HCT116 (cell line): ENCODE measurements around the gene LTBP4. TPM values are rescaled to one million over a fixed set of nuclear protein-coding genes. Genes with fewer than 3 reads are reported as not detected.
A peak's percentile ranks its signal among the peaks of the same experiment; 100 is the strongest.

ENCODE experiments used
- ATAC-seq: fragments of 200-7000 bp; cut with Tn5 transposase; 2 replicates; pipeline ENCODE4 v1.9.1; 2020; ENCODE audit warnings: mild to moderate bottlenecking, moderate library complexity
- BruUV-seq: library from RNA; stranded (reverse); fragments of 400-500 nt; replicated peaks from 2 replicates; lab custom pipeline; 2021; lab: Mats Ljungman, UMichigan
- CTCF ChIA-PET: fragments of 300-600 bp; sonication (Branson Sonifier 250); formaldehyde crosslinking; loops from one replicate; lab custom pipeline; 2021; ENCODE audit warnings: antibody characterized with exemption; lab: Charles Lee
- POLR2A ChIA-PET: fragments of 300-600, 350-600 bp; sonication (Branson Sonifier 250); formaldehyde crosslinking; loops from one replicate; lab custom pipeline; 2021; ENCODE audit warnings: antibody characterized with exemption; lab: Charles Lee
- RAD21 ChIA-PET, 2 experiments: fragments of 300-600 bp; sonication (Branson Sonifier 250); formaldehyde crosslinking; loops; one replicate each; lab custom pipeline; 2023; ENCODE audit warnings: low total read pairs in 2 of 2; ENCODE audit not compliant: uncharacterized antibody in 2 of 2, unreplicated experiment in 2 of 2, low non-redundant PET in 1 of 2; lab: Charles Lee
- DNase-seq: peaks from one replicate; pipeline ENCODE4 v3.0.0-alpha.2; 2010; ENCODE audit warnings: low read depth, low spot score
- H2AFZ ChIP-seq: fragments of 200-600 bp; shearing (Covaris generic), sonication (generic); 2 replicates; pipeline ENCODE4 v1.6.1; 2017; ENCODE audit warnings: low read depth, mixed run types, mixed read lengths, antibody characterized with exemption, low read length; ENCODE audit not compliant: poor library complexity, severe bottlenecking
- H3K27ac ChIP-seq: 2 replicates; pipeline ENCODE4 v1.5.1; 2012; ENCODE audit warnings: low read depth, low read length
- H3K27me3 ChIP-seq: fragments of 200-600 bp; sonication (generic); 2 replicates; pipeline ENCODE4 v1.6.1; 2016; ENCODE audit warnings: mixed run types, low read length, mixed read lengths; ENCODE audit not compliant: insufficient read depth
- H3K36me3 ChIP-seq, 2 experiments: fragments of 200-500 bp in 1 of 2; fragments of 200-600 bp in 1 of 2; sonication (Bioruptor generic) in 1 of 2; sonication (generic) in 1 of 2; 2 replicates each; pipeline versions ENCODE4 v1.5.1 to v1.6.1; 2014 to 2016; ENCODE audit warnings: low read length in 2 of 2, inconsistent platforms in 1 of 2, mixed read lengths in 1 of 2, mixed run types in 1 of 2; ENCODE audit not compliant: insufficient read depth in 2 of 2, control insufficient read depth in 1 of 2
- H3K4me1 ChIP-seq, 2 experiments: fragments of 200-600 bp in 1 of 2; sonication (generic) in 1 of 2; 2 replicates each; pipeline versions ENCODE4 v1.5.1 to v1.6.1; 2012 to 2017; ENCODE audit warnings: low read length in 2 of 2, inconsistent platforms in 1 of 2, mild to moderate bottlenecking in 1 of 2, mixed read lengths in 1 of 2, mixed run types in 1 of 2, moderate library complexity in 1 of 2; ENCODE audit not compliant: insufficient read depth in 2 of 2, control insufficient read depth in 1 of 2
- H3K4me2 ChIP-seq: fragments of 200-600 bp; sonication (generic); 2 replicates; pipeline ENCODE4 v1.6.1; 2017; ENCODE audit warnings: mixed run types, low read length, mixed read lengths
- H3K4me3 ChIP-seq, 2 experiments: fragments of 200-600 bp in 1 of 2; sonication (generic) in 1 of 2; replicated peaks in 1 of 2; 2 replicates each; pipeline ENCODE4 v1.5.1; 2011 to 2016; ENCODE audit warnings: low read length in 2 of 2, control low read depth in 1 of 2, low read depth in 1 of 2, mild to moderate bottlenecking in 1 of 2, mixed read lengths in 1 of 2, mixed run types in 1 of 2
- H3K79me2 ChIP-seq: fragments of 200-600 bp; sonication (generic); 2 replicates; pipeline ENCODE4 v1.6.1; 2017; ENCODE audit warnings: mild to moderate bottlenecking, mixed run types, low read length, moderate library complexity, mixed read lengths; ENCODE audit not compliant: insufficient read depth
- H3K9ac ChIP-seq: fragments of 200-600 bp; sonication (generic); 2 replicates; pipeline ENCODE4 v1.6.1; 2016; ENCODE audit warnings: low read length, mixed read lengths
- H3K9me2 ChIP-seq: fragments of 200-600 bp; sonication (generic), shearing (Covaris generic); 2 replicates; pipeline ENCODE4 v1.6.1; 2017; ENCODE audit warnings: mixed run types, mild to moderate bottlenecking, moderate library complexity; ENCODE audit not compliant: insufficient read depth
- H3K9me3 ChIP-seq, 2 experiments: fragments of 200-500 bp in 1 of 2; fragments of 200-600 bp in 1 of 2; sonication (Bioruptor generic) in 1 of 2; sonication (generic) in 1 of 2; 2 replicates each; pipeline ENCODE4 v1.6.1; 2014 to 2017; ENCODE audit warnings: low read length in 2 of 2, mixed read lengths in 2 of 2, inconsistent platforms in 1 of 2, low read depth in 1 of 2, mild to moderate bottlenecking in 1 of 2, mixed run types in 1 of 2, moderate library complexity in 1 of 2; ENCODE audit not compliant: control insufficient read depth in 1 of 2, insufficient read depth in 1 of 2
- H4K20me1 ChIP-seq: fragments of 200-600 bp; sonication (generic), shearing (Covaris generic); 2 replicates; pipeline ENCODE4 v1.6.1; 2017; ENCODE audit warnings: mixed run types, mild to moderate bottlenecking, moderate library complexity; ENCODE audit not compliant: insufficient read depth
- CTCF ChIP-seq, 3 experiments: fragments of 200-600 bp in 1 of 3; sonication (generic) in 1 of 3; IDR thresholded peaks in 2 of 3; conservative IDR thresholded peaks in 1 of 3; 2 replicates each; pipeline ENCODE4 v1.5.1; 2012 to 2017; ENCODE audit warnings: low read depth in 2 of 3, low read length in 2 of 3, antibody characterized with exemption in 1 of 3, borderline replicate concordance in 1 of 3, control low read depth in 1 of 3, mild to moderate bottlenecking in 1 of 3, mixed read lengths in 1 of 3, mixed run types in 1 of 3, moderate library complexity in 1 of 3; ENCODE audit not compliant: insufficient read depth in 1 of 3
- EGR1 ChIP-seq: IDR thresholded peaks from 2 replicates; pipeline ENCODE4 v1.6.1; 2012; ENCODE audit warnings: low read depth
- POLR2A ChIP-seq: IDR thresholded peaks from 2 replicates; pipeline ENCODE4 v1.7.0; 2011; ENCODE audit warnings: borderline replicate concordance; ENCODE audit not compliant: insufficient read depth, insufficient read length; ENCODE audit errors: extremely low read depth
- REST ChIP-seq: IDR thresholded peaks from 2 replicates; pipeline ENCODE4 v1.6.1; 2012; ENCODE audit warnings: low read depth
- ZBTB33 ChIP-seq: IDR thresholded peaks from 2 replicates; pipeline ENCODE4 v1.6.1; 2011; ENCODE audit warnings: mild to moderate bottlenecking, low read length, moderate library complexity; ENCODE audit not compliant: insufficient replicate concordance; ENCODE audit errors: extremely low read depth
- intact Hi-C: fragments of 100-400 bp; cut with micrococcal nuclease; formaldehyde crosslinking; loops from 2 replicates; pipeline ENCODE4 v1.10.0; 2022
- total RNA-seq: library from RNA; stranded (reverse); gene quantifications from one replicate; pipeline ENCODE4 v1.2.1, GENCODE V29; 2021; ENCODE audit not compliant: unreplicated experiment

LTBP4 gene
- total RNA-seq, 1 experiment from 2014 or later, result 310 TPM

- TF ChIP-seq REST (no peak), POLR2A (no peak), EGR1 (no peak)
Measured at GRCh38 chr19:40599902-40600569, 1.1 kb upstream of the LTBP4 start (continued).

- peak overlapping the region; percentile 92; the same call in 1 of the 2 replicates for H3K9ac ChIP-seq
- POLR2A ChIA-PET, result interaction anchor here (0.9 to 1.6 kb wide), 3 partner anchors 13 to 180 kb away, joined by 3 read pairs; no protein-coding TSS in a partner anchor
- CTCF ChIA-PET, result interaction anchor here (1.5 to 4.3 kb wide), 5 partner anchors 13 to 137 kb away, joined by 3 to 39 read pairs (median 27); no protein-coding TSS in a partner anchor
- peak overlapping the region; percentile 93 for H3K4me2 ChIP-seq
- H3K9me2 ChIP-seq, result no peaks in the 10 kb centered on the region
- no peaks in the 10 kb centered on the region for H3K27me3 ChIP-seq
- peak overlapping the region; percentile 87 for H3K27ac ChIP-seq
- H3K4me3 ChIP-seq, result peak overlapping the region; percentile 23 to 62
- no peak overlapping the region for H2AFZ ChIP-seq
- no peaks in the 10 kb centered on the region for H4K20me1 ChIP-seq
- RAD21 ChIA-PET, result no interaction called here
- no TSS peak for BruUV-seq
- ATAC-seq, result no peak
- 0 out of 6 replicates have a peak, but pooled peaks of 1 of the 3 experiments have one; percentile 7 for TF ChIP-seq CTCF (IDR thresholded peaks at IDR 0.05 in 2 of 3, conservative IDR thresholded peaks at IDR 0.05 in 1 of 3; ENCODE audit: borderline replicate concordance in 1 of 3, insufficient read depth in 1 of 3, low read depth in 2 of 3, low read length in 2 of 3)
- TF ChIP-seq ZBTB33, result no peak
- TF ChIP-seq EGR1, result no peak
- no peaks in the 10 kb centered on the region for H3K9me3 ChIP-seq
- peaks cover 29 to 78% of the 10 kb centered on the region in 2 experiments for H3K4me1 ChIP-seq
- no peaks in the 10 kb centered on the region for H3K36me3 ChIP-seq
- intact Hi-C loops, result loop anchor here (5.0 to 10.0 kb wide), 2 partner anchors 178 to 456 kb away; no protein-coding TSS in a partner anchor
- peaks cover 15% of the 10 kb centered on the region; the same call in 1 of the 2 replicates for H3K79me2 ChIP-seq
- DNase-seq, result no peak
Measured at GRCh38 chr19:40600570-40601133, 517 bp upstream of the LTBP4 start.
